DMS114 treated with DMSO at 0.1 percent for 48 hours (cell line): Measurements from ENCODE around the gene ALKBH6.
"Not testable (repeated sequence)": the region's sequence is repeated elsewhere in the genome, so short reads cannot be mapped to it uniquely, and the experiment has no call there.

ENCODE experiments used
- DNase-seq: peaks from one replicate; lab custom pipeline; 2025; ENCODE audit not compliant: unreplicated experiment; lab: John Stamatoyannopoulos, UW

Gene ALKBH6

DNA sequence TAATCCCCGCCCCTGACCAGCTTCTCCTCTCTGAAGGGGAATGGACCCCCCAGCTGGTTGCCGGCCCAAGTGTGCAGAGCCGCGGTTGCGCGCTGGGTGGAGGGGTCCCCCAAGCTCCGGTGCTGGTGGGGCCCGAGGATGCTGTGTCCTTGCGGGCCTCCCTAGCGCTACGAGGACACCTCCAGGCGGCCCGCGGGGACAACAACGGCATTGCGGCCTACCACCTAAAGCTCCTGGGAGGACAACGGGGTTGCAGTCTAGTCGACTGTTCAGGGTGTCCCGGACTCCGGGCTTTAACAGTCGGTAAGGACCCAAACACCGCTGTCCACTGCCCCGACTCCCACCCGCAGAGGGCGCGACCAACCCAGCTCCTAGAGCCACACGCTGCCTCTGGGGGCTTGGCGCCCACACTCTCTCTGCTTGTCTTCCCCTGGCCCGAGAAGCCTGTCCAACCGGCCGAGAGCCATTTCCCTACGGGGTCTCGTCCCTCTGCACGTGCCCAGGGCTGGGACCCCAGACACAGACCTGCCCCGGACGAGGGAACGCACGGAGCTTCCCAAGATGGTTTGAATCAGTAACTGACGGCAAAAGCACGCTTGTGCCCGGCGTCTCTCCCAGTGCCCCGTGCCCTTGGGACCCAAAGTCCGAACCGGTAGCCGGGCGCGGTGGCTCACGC, 20.0 kb downstream of the ALKBH6 start:
- DNase-seq = peak; percentile 18

DNA sequence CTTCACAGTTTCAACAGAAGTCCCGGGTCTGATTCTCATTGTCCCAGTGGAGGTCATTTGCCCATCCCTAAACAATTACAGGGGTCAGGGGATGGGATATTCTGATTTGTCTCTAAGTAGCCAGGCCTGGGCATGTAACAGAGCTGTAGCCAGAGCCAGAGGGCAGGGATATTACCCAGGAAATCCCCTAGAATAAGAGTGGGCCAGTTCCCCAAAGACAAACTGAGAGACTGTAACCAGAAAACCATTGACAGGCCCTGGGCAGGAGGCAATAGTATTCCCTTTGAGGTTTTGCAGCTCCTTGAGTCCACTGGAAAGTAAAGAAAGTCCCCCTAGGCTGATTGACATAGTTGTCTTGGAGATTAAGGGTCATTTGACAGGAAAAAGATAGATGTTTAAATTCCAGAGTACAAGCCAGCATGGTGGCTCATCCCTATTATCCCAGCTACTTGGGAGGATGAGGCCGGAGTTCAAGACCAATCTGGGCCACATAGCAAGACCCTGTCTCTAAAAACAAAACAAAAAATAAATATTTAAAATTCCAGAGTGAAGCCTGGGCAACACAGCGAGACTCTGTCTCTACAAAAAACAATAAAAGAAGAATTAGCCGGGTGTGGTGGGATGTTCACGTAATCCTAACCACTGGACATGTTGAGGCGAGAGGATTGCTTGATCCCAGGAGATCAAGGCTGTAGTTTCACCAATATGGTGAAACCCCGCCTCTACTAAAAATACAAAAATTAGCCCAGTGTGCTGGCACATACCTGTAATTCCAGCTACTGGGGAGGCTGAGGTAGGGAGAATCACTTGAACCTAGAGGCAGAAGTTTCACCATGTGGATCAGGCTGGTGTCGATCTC, 20.9 kb downstream of the ALKBH6 start:
- no peak for DNase-seq

GRCh38 chr19:35991731-35992450, 22.1 kb downstream of the ALKBH6 start:
- DNase-seq = no peak

DNA sequence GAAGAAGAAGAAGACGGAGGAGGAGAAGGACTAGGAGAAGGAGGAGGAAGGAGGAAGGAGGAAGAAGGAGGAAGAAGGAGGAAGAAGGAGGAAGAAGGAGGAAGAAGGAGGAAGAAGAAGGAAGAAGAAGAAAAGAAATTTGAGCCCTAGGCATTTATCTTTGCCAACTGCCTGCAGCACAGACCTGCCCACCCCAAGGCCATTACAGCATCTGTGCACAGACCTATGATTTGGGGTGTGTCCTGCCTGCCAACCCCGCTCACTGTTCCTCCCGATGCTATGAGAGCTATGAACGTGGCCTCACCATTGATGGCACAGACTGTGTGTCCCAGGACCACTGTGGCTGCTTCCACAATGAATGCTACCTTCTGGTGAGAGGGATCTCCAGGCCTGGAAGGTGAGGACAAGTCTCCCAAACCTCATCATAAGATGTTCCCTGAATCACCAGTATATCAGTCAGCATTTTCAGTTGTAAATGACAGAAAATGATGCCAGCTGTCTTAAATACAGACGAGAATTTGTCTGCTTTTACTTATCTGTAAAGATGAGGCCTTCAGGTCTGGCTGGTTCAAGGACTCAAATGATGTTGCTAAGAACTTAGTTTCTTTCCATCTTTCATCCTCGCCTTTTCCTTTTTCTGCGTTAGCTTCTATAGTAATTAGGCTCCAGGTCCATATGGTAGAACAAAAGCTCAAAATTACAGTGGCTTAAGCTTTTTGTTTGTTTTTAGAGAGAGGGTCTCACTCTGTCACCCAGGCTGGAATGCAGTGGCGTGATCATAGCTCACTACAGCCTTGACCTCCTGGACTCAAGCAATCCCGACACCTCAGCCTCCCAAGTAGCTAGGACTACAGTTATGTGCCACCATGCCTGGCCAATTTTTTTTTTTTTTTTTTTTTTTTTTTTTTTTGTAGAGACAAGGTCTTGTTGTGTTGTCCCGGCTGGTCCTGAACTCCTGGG, 23.0 kb downstream of the ALKBH6 start:
- DNase-seq = no peak

- no peak for DNase-seq
These were observed 23.9 kb downstream of the ALKBH6 start for GRCh38 chr19:35990156-35990555.

DNA sequence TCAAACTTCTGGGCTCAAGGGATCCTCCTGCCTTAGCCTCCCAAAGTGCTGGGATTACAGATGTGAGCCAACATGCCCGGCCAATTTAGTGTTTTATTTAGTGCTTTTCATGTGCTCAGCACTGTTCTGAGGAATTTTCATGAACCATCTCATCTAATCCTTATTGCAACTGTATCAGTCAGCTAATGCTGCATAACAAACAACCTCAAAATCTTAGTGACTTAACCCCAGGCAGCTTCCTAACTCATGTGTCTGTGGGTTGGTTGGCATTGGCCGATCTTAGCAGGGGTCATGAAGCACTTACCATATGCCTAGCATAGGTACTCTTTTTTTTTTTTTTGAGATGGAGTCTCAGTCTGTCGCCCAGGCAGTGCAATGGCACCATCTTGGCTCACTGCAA, 25.2 kb downstream of the ALKBH6 start:
- DNase-seq = no peak

DNA sequence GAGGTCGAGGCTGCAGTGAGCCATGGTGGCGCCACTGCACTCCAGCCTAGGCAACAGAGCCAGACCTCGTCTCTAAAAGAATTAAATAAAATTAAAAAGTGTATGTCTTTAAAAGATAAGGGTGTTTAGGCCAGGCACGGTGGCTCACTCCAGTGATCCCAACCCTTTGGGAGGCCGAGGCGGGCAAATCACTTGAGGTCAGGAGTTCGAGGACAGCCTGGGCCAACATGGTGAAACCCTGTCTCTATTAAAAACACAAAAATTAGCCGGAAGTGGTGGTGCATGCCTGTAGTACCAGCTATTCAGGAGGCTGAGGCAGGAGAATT, 26.5 kb downstream of the ALKBH6 start:
- no peak for DNase-seq

DNA sequence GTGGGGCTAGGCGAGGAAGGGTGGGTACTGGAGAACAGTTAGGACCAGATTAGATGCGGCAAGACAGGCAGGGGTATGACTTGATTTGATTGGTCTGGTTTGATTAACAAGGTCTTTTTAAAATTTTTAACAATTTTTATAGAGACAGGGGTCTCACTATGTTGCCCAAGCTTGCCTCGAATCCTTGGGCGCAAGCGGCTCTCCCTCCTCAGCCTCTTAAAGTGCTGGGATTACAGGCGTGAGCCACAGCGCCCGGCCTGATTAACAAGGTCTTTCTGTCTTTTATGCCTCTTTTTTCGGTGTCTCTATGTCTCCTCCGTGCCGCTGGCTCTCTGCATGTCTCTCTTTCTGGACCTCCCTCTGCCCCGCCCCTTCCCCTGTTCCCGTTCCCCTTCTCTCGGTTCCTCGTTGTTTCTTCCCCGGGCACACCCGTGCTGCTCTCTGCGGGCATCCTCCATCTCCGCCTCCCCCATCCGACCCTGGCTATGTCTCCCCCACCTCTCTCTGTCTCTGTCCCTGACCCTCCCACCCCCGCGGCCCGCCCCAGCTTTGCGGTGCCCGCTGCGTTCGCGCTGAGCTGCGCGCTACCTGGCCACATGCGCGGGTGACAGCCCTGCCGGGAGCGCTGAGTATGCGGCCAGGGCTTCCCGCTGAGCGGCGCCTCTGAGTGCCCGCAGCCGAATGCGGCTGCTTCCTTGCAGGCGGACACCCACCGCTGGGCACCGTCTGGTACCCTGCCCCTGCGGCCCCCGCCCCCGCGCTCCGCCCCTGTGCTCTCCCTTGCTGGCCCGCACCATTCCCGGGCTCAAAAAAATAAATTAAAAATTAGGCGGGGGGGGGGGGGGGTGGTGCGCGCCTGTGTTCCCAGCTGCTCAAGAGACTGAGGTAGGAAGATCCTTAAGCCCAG, 27.1 kb downstream of the ALKBH6 start:
- peak; percentile 70 for DNase-seq

DNA sequence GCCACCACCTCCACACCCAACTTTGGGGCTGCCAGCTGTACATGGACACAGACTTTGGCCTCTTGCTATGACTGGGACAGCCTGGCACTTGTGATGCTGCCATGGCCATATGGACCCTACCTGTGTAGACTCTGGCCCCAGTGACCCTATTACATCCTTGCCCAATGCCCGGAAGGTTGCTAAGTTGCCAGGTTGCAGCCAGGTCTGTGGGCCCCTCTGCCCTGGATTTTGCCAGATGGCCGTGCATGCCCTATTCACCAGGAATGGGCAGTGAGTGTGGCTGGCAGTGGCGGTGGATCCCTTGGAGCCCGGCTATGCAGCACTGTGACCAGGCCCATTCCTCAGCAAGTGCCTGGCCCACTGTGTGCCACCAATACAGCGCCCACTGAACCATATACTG, 27.9 kb downstream of the ALKBH6 start:
- no peak for DNase-seq

DNA sequence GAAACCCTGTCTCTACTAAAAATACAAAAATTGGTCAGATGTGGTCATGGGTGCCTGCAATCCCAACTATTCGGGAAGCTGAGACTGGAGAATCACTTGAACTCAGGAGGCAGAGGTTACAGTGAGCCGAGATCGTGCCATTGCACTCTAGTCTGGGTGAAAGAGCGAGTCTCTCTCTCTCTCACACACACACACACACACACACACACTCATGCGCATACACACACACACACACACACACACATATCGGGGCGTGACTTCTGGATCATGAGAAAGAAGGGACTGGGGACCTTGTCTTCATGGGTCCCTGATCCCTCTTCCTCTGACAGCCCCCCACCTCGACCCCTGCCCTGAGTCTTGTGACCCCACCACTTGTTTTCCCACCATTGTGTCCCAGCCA, 30.8 kb downstream of the ALKBH6 start:
- DNase-seq = no peak

DNA sequence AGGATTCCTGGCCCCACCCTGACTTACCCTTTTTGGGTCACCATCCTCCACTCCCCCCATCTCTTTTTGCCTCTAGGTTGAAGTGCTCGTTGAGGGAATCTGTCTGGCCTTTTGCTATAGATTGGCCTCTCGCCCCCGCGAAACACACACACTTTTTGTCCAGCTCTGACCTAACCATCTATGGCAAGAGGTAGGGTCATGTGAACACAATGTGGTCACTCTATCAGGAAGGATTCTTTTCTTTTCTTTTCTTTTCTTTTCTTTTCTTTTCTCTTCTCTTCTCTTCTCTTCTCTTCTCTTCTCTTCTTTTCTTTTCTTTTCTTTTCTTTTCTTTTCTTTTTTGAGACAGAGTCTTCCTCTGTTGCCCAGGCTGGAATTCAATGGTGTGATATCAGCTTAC, 33.0 kb downstream of the ALKBH6 start:
- not testable (repeated sequence) for DNase-seq

GRCh38 chr19:35978832-35979365, 35.1 kb downstream of the ALKBH6 start:
- no peak for DNase-seq

DNA sequence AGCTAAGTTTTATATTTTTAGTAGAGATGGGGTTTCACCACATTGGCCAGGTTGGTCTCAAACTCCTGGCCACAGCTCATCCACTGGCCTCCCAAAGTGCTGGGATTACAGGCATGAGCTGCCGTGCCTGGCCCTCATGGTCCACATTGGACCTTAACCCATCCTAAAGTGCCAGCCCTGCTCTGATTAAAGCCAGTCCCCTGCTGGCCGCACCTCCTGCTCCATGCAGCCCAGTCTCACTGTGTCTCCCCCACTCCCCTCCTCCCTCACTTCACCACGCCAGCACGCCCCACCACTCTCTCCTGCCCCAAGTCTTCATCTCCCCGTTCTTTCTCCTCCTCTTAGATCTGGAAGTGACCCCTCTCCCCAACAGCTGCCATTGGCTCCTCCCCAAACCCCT, 35.7 kb downstream of the ALKBH6 start:
- DNase-seq = no peak

DNA sequence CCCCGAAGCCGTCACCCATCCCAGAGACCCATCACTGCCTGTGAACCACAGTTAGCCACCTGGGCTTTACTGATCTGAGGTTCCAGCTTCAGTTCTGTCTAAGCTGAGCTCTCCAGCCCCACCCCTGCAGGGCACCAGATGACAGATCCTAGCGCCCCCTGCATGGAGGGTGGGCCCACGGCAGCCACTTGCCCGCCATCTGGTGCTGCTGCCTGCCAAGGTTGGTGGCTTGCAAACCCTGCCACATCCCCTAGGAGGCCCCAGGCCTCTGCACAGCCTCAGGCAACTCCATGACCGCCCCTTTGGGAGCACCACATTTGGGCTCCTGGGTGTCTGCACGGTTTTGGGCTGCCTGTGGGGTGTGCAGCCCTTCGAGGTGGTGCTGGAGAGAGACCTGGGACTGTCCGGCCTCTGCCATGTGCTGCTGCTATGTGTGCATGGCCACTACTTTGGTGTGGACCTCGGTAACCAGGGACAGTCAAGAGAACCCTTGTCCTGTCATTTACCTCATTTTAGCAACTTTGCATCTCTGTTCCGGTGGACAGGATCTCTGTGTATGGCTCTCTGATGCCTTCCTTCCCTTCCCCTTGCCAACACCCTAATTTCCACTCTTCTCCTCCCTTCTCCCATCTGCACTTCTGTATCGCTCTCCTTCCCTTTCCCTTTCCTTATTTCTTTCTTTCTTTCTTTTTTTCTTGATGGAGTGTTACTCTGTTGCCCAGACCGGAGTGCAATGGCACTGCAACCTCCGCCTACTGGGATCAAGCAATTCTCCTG, 36.4 kb downstream of the ALKBH6 start:
- DNase-seq = no peak

GRCh38 chr19:35975608-35976214, 38.3 kb downstream of the ALKBH6 start:
- no peak for DNase-seq

- DNase-seq = no peak
These were observed 40.5 kb downstream of the ALKBH6 start for GRCh38 chr19:35973487-35973886.

DNA sequence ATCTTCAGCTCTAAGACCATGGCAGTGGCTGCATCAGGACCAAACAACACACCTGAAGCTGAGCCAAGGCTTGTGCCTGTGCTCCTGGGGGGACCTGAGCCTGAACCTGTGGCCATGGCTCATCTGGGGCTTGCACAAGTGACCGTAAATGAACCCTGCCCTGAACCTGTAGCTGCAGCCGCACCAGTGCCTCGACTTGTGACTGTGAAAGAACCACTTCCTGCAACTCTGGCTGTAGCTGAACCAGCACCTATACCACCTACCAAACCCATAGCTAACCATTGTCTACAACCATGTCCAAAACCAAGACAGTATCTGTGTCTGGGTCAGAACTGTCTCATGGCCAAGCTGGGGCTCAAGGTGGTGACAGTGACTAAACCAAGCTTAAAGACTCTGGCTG, 47.2 kb downstream of the ALKBH6 start:
- DNase-seq = no peak

GRCh38 chr19:35963514-35963913, 50.5 kb downstream of the ALKBH6 start:
- no peak for DNase-seq
